Effector CD8-positive, alpha-beta T cell (primary cell): ENCODE measurements around the gene THAP4.
"Not testable (repeated sequence)": the region's sequence is repeated elsewhere in the genome, so short reads cannot be mapped to it uniquely, and the experiment has no call there.

Source experiments
- DNase-seq: peaks from one replicate; lab custom pipeline; 2025; lab: John Stamatoyannopoulos, UW

The THAP4 gene

GRCh38 chr2:241665731-241666440 lies 28.9 kb upstream of the THAP4 start:
- no peak for DNase-seq

- DNase-seq, result not testable (repeated sequence)
Measured at GRCh38 chr2:241662731-241663130, 25.8 kb upstream of the THAP4 start.

- no peak for DNase-seq
Measured at GRCh38 chr2:241660593-241661213, 23.7 kb upstream of the THAP4 start.

GRCh38 chr2:241659150-241659739 lies 22.3 kb upstream of the THAP4 start:
- DNase-seq, result no peak

- DNase-seq, result no peak
Measured at GRCh38 chr2:241658296-241658695, 21.3 kb upstream of the THAP4 start.

- no peak for DNase-seq
Measured at GRCh38 chr2:241657786-241658254, 20.9 kb upstream of the THAP4 start.

- no peak for DNase-seq
Measured at GRCh38 chr2:241656190-241656741, 19.3 kb upstream of the THAP4 start.

GRCh38 chr2:241655516-241656189 lies 18.7 kb upstream of the THAP4 start:
- no peak for DNase-seq

- DNase-seq, result no peak
Measured at GRCh38 chr2:241654551-241654950, 17.6 kb upstream of the THAP4 start.

- DNase-seq, result no peak
Measured at GRCh38 chr2:241653210-241653750, 16.3 kb upstream of the THAP4 start.

- no peak for DNase-seq
Measured at GRCh38 chr2:241652722-241653121, 15.8 kb upstream of the THAP4 start.

GRCh38 chr2:241652142-241652541 lies 15.2 kb upstream of the THAP4 start:
- DNase-seq, result no peak

- no peak for DNase-seq
Measured at GRCh38 chr2:241649927-241650326, 13.0 kb upstream of the THAP4 start.

GRCh38 chr2:241649404-241649803 lies 12.4 kb upstream of the THAP4 start:
- no peak for DNase-seq

GRCh38 chr2:241648453-241648852 lies 11.5 kb upstream of the THAP4 start:
- no peak for DNase-seq

- DNase-seq, result no peak
Measured at GRCh38 chr2:241645915-241646645, 9.1 kb upstream of the THAP4 start.

- DNase-seq, result no peak
Measured at GRCh38 chr2:241645056-241645914, 8.3 kb upstream of the THAP4 start.

- no peak for DNase-seq
Measured at GRCh38 chr2:241641631-241642030, 4.7 kb upstream of the THAP4 start.

GRCh38 chr2:241640165-241640795 lies 3.3 kb upstream of the THAP4 start:
- DNase-seq, result no peak

- DNase-seq, result no peak
Measured at GRCh38 chr2:241639385-241639784, 2.4 kb upstream of the THAP4 start.
